ENCODE results near the gene FYCO1.

DNA sequence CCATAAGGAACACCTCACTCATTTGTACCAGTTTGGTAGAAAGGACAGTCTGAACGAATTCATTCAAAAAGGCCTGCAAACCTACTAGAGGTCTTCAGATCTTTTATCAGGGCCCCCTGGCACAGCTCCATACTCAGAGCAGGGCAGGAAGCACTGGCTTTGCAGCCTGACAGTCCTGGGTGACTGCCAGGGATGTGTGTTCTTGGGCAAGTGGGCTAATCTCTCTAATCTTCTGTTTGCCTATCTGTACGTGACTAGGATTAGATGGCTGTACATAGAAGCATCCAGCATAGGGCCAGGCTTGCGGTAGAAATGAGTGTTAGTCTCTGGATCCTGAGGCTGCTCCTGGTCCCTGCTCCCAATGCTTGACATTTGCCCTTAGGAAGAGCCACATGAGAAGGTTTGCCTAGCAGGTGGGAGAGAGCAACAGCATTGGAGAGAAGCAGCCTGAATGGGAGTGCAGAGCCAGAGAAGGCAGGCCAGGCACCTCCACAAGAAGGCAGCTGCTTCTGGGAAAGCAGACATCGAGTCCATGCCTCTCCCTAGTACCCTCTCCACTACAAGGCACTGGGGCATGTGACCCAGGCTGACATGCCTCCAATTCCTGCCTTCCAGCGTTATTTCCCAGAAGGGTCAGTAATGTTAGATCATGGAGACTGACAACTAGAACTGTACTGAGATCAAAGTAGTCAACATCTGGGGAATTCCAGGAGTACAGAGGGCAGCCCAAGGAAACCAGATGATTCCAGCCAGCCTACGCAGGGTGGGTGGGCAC, 53.4 kb downstream of the FYCO1 start:
- no peak for TF ChIP-seq GABPA (IDR thresholded peaks at IDR 0.05; ENCODE audit: low read depth)
- TF ChIP-seq, protein P1, sequence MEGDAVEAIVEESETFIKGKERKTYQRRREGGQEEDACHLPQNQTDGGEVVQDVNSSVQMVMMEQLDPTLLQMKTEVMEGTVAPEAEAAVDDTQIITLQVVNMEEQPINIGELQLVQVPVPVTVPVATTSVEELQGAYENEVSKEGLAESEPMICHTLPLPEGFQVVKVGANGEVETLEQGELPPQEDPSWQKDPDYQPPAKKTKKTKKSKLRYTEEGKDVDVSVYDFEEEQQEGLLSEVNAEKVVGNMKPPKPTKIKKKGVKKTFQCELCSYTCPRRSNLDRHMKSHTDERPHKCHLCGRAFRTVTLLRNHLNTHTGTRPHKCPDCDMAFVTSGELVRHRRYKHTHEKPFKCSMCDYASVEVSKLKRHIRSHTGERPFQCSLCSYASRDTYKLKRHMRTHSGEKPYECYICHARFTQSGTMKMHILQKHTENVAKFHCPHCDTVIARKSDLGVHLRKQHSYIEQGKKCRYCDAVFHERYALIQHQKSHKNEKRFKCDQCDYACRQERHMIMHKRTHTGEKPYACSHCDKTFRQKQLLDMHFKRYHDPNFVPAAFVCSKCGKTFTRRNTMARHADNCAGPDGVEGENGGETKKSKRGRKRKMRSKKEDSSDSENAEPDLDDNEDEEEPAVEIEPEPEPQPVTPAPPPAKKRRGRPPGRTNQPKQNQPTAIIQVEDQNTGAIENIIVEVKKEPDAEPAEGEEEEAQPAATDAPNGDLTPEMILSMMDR (IDR thresholded peaks at IDR 0.05; ENCODE audit: insufficient read depth, low read length), result no peak

All from HL-60 (cell line).